ENCODE data around the gene EFCAB5. TPM values are rescaled to one million over a fixed set of nuclear protein-coding genes. Genes with fewer than 3 reads are reported as not detected.

EFCAB5 gene
- total and polyA plus RNA-seq, 2 of the 8 experiments (the other 6 are each of a cell fraction or from before 2014, with no cell fraction given): 0.05 to 0.34 TPM

GRCh38 chr17:29973005-29973404 is 31.6 kb downstream of the EFCAB5 start:
- WGBS, 2 experiments (ENCODE audit: extremely low coverage in 1 of 2, insufficient coverage in 1 of 2, insufficient read length in 1 of 2, insufficient replicate concordance in 2 of 2, low coverage in 1 of 2, low lambda C conversion rate in 2 of 2, missing lambda C conversion rate in 1 of 2): 91% methylated on average over 3 of the region's 3 CpGs; no CpG with 5 or more reads in 1 of the 2 experiments
- H3K23me2 ChIP-seq (ENCODE audit: low read depth, low read length): no peaks in the 10 kb centered on the region
- no peaks in the 10 kb centered on the region for H3K27me3 ChIP-seq (replicated peaks in 1 of 4; ENCODE audit: control insufficient read depth in 3 of 4, extremely low read depth in 1 of 4, insufficient read depth in 3 of 4, low read length in 3 of 4)
- no peak overlapping the region for H2BK12ac ChIP-seq (ENCODE audit: low read depth, low read length)
- no peak overlapping the region for H3K18ac ChIP-seq (ENCODE audit: extremely low read depth, low read length)
- CTCF ChIA-PET (ENCODE audit: partially characterized antibody): interaction anchor here (1.4 kb wide), 1 partner anchor 14 kb away, joined by 4 read pairs; no protein-coding TSS in a partner anchor
- H3K4me2 ChIP-seq (ENCODE audit: insufficient read depth in 1 of 2, low read depth in 2 of 2, low read length in 2 of 2): no peak overlapping the region
- H2BK20ac ChIP-seq (ENCODE audit: low read length): no peak overlapping the region
- no peak overlapping the region for H4K8ac ChIP-seq (ENCODE audit: extremely low read depth, insufficient read depth, low read length)
- H3K36me3 ChIP-seq (ENCODE audit: control insufficient read depth in 2 of 4, insufficient read depth in 4 of 4, low read length in 3 of 4): no peaks in the 10 kb centered on the region
- H3K9ac ChIP-seq (replicated peaks in 1 of 4; ENCODE audit: extremely low read depth in 1 of 4, low read depth in 3 of 4, low read length in 3 of 4): no peak overlapping the region
- no peak for DNase-seq (ENCODE audit: low read depth in 1 of 2, low spot score in 2 of 2)
- H3K14ac ChIP-seq (ENCODE audit: insufficient read length): no peak overlapping the region
- H3K4me3 ChIP-seq (ENCODE audit: extremely low read depth in 1 of 4, insufficient read depth in 2 of 4, low read depth in 3 of 4, low read length in 4 of 4): no peak overlapping the region
- no peak overlapping the region for H3K56ac ChIP-seq (replicated peaks; ENCODE audit: insufficient read length, low read depth, low read length)
- H2BK5ac ChIP-seq (ENCODE audit: low read depth, low read length): no peak overlapping the region
- H3K79me1 ChIP-seq (ENCODE audit: low read depth, low read length): no peaks in the 10 kb centered on the region
- no peak overlapping the region for H2BK120ac ChIP-seq (replicated peaks; ENCODE audit: low read depth, low read length)
- POLR2A ChIA-PET (ENCODE audit: partially characterized antibody): interaction anchor here (0.5 to 0.6 kb wide), 2 partner anchors 67 to 282 kb away, joined by 3 read pairs; no protein-coding TSS in a partner anchor
- no peaks in the 10 kb centered on the region for H3K4me1 ChIP-seq (replicated peaks in 1 of 4; ENCODE audit: control insufficient read depth in 3 of 4, insufficient read depth in 4 of 4, low read length in 3 of 4)
- H3K27ac ChIP-seq (ENCODE audit: low read depth, low read length): no peak overlapping the region
- no peak overlapping the region for H3K23ac ChIP-seq (ENCODE audit: insufficient read length)
- no peak overlapping the region for H2BK15ac ChIP-seq (ENCODE audit: low read length)
- no peak overlapping the region for H4K91ac ChIP-seq (replicated peaks; ENCODE audit: insufficient read length, low read length)
- FAIRE-seq: no peak
- H2AFZ ChIP-seq (ENCODE audit: low read length): no peak overlapping the region; the same call in 1 of the 2 replicates
- H3K4ac ChIP-seq (replicated peaks; ENCODE audit: insufficient read length, low read depth, low read length): no peak overlapping the region
- no peaks in the 10 kb centered on the region for H3K79me2 ChIP-seq (ENCODE audit: control insufficient read depth in 1 of 2, insufficient read depth in 2 of 2, low read length in 2 of 2)
- H4K5ac ChIP-seq (ENCODE audit: insufficient read length, low read depth, low read length): no peak overlapping the region
- no peaks in the 10 kb centered on the region for H4K20me1 ChIP-seq (replicated peaks in 1 of 2; ENCODE audit: control insufficient read depth in 1 of 2, insufficient read depth in 2 of 2, low read length in 2 of 2)
- H2AK5ac ChIP-seq (ENCODE audit: low read depth, low read length): no peak overlapping the region
- H3K9me3 ChIP-seq (ENCODE audit: insufficient read depth in 2 of 2, low read depth in 1 of 2, low read length in 1 of 2): no peaks in the 10 kb centered on the region
- TF ChIP-seq, protein P1, sequence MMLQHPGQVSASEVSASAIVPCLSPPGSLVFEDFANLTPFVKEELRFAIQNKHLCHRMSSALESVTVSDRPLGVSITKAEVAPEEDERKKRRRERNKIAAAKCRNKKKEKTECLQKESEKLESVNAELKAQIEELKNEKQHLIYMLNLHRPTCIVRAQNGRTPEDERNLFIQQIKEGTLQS (IDR thresholded peaks at IDR 0.05; ENCODE audit: insufficient read depth, low read depth, low read length): no peak
- TF ChIP-seq RXRA (IDR thresholded peaks at IDR 0.05; ENCODE audit: insufficient read depth, low read depth, low read length) (no peak), GABPA (IDR thresholded peaks at IDR 0.05; ENCODE audit: borderline replicate concordance, insufficient read depth, low read length) (no peak), HDAC6 (IDR thresholded peaks at IDR 0.05; ENCODE audit: low read depth, low read length) (no peak), KDM1A (IDR thresholded peaks at IDR 0.05; ENCODE audit: borderline replicate concordance, low read length) (no peak), FOSL1 (IDR thresholded peaks at IDR 0.05; ENCODE audit: insufficient read depth, low read depth, low read length) (no peak), BRCA1 (IDR thresholded peaks at IDR 0.05; ENCODE audit: low read depth, low read length) (no peak), JUN (IDR thresholded peaks at IDR 0.05; ENCODE audit: low read depth, low read length) (no peak), EGR1 (IDR thresholded peaks at IDR 0.05; ENCODE audit: borderline replicate concordance, low read depth, low read length) (no peak)
- TF ChIP-seq, protein P2, sequence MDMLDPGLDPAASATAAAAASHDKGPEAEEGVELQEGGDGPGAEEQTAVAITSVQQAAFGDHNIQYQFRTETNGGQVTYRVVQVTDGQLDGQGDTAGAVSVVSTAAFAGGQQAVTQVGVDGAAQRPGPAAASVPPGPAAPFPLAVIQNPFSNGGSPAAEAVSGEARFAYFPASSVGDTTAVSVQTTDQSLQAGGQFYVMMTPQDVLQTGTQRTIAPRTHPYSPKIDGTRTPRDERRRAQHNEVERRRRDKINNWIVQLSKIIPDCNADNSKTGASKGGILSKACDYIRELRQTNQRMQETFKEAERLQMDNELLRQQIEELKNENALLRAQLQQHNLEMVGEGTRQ (IDR thresholded peaks at IDR 0.05; ENCODE audit: low read length): no peak
